GM18870 (cell line): Measurements from ENCODE around the gene ADAMTS15.
"Not testable (repeated sequence)": the region's sequence is repeated elsewhere in the genome, so short reads cannot be mapped to it uniquely, and the experiment has no call there.

Experiments
- ATAC-seq: cut with Tn5 transposase; IDR thresholded peaks from one replicate; pipeline ENCODE4 v1.9.1; 2021; ENCODE audit warnings: moderate library complexity; ENCODE audit not compliant: unreplicated experiment

Gene ADAMTS15

GRCh38 chr11:130434521-130435223, 13.8 kb upstream of the ADAMTS15 start:
- ATAC-seq = peak; percentile 87

- ATAC-seq = no peak
Measured at GRCh38 chr11:130435671-130436070, 12.8 kb upstream of the ADAMTS15 start.

GRCh38 chr11:130436171-130436570, 12.3 kb upstream of the ADAMTS15 start:
- no peak for ATAC-seq

- no peak for ATAC-seq
Measured at GRCh38 chr11:130437848-130438247, 10.6 kb upstream of the ADAMTS15 start.

GRCh38 chr11:130438401-130439159, 9.9 kb upstream of the ADAMTS15 start:
- ATAC-seq = not testable (repeated sequence)

GRCh38 chr11:130439160-130439519, 9.3 kb upstream of the ADAMTS15 start:
- ATAC-seq = no peak

- no peak for ATAC-seq
Measured at GRCh38 chr11:130439876-130440275, 8.6 kb upstream of the ADAMTS15 start.

GRCh38 chr11:130441719-130442118, 6.7 kb upstream of the ADAMTS15 start:
- ATAC-seq = no peak

GRCh38 chr11:130442737-130443136, 5.7 kb upstream of the ADAMTS15 start:
- ATAC-seq = no peak

- ATAC-seq = no peak
Measured at GRCh38 chr11:130445788-130446187, 2.7 kb upstream of the ADAMTS15 start.

GRCh38 chr11:130448039-130448415, 418 bp upstream of the ADAMTS15 start:
- ATAC-seq = no peak

- ATAC-seq = no peak
Measured at GRCh38 chr11:130449310-130449990, 1.0 kb downstream of the ADAMTS15 start.

- ATAC-seq = no peak
Measured at GRCh38 chr11:130449996-130450769, 1.7 kb downstream of the ADAMTS15 start.

GRCh38 chr11:130451231-130452019, 3.0 kb downstream of the ADAMTS15 start:
- no peak for ATAC-seq

- ATAC-seq = no peak
Measured at GRCh38 chr11:130452176-130452575, 3.7 kb downstream of the ADAMTS15 start.

GRCh38 chr11:130452940-130453339, 4.5 kb downstream of the ADAMTS15 start:
- ATAC-seq = no peak

GRCh38 chr11:130454491-130455252, 6.2 kb downstream of the ADAMTS15 start:
- ATAC-seq = no peak

- ATAC-seq = no peak
Measured at GRCh38 chr11:130455483-130456127, 7.2 kb downstream of the ADAMTS15 start.

GRCh38 chr11:130456286-130456685, 7.8 kb downstream of the ADAMTS15 start:
- no peak for ATAC-seq
